HG02943 (cell line): ENCODE measurements around the gene AGPAT1.
"Not testable (repeated sequence)": the region's sequence is repeated elsewhere in the genome, so short reads cannot be mapped to it uniquely, and the experiment has no call there.

Experiments
- ATAC-seq: cut with Tn5 transposase; IDR thresholded peaks from one replicate; pipeline ENCODE4 v1.9.1; 2021; ENCODE audit warnings: mild to moderate bottlenecking, low read depth, moderate library complexity; ENCODE audit not compliant: unreplicated experiment

The AGPAT1 gene

GRCh38 chr6:32151181-32151862, 24.6 kb downstream of the AGPAT1 start:
- no peak for ATAC-seq

GRCh38 chr6:32149932-32150870, 25.7 kb downstream of the AGPAT1 start:
- no peak for ATAC-seq

GRCh38 chr6:32149092-32149755, 26.7 kb downstream of the AGPAT1 start:
- no peak for ATAC-seq

GRCh38 chr6:32148289-32149091, 27.4 kb downstream of the AGPAT1 start:
- no peak for ATAC-seq

- ATAC-seq, result no peak
These were observed 28.3 kb downstream of the AGPAT1 start for GRCh38 chr6:32147401-32148132.

- ATAC-seq, result no peak
These were observed 29.2 kb downstream of the AGPAT1 start for GRCh38 chr6:32146687-32147086.

- ATAC-seq, result no peak
These were observed 29.6 kb downstream of the AGPAT1 start for GRCh38 chr6:32146287-32146686.

- ATAC-seq, result not testable (repeated sequence)
These were observed 31.6 kb downstream of the AGPAT1 start for GRCh38 chr6:32144238-32144637.

- ATAC-seq, result no peak
These were observed 35.4 kb downstream of the AGPAT1 start for GRCh38 chr6:32140420-32141046.

- no peak for ATAC-seq
These were observed 36.3 kb downstream of the AGPAT1 start for GRCh38 chr6:32139590-32139989.

GRCh38 chr6:32137454-32137853, 38.4 kb downstream of the AGPAT1 start:
- ATAC-seq, result no peak

GRCh38 chr6:32133786-32134185, 42.1 kb downstream of the AGPAT1 start:
- ATAC-seq, result no peak

- no peak for ATAC-seq
These were observed 43.8 kb downstream of the AGPAT1 start for GRCh38 chr6:32132110-32132509.

- ATAC-seq, result no peak
These were observed 44.4 kb downstream of the AGPAT1 start for GRCh38 chr6:32131439-32131948.

- no peak for ATAC-seq
These were observed 46.4 kb downstream of the AGPAT1 start for GRCh38 chr6:32129297-32130088.

- no peak for ATAC-seq
These were observed 47.1 kb downstream of the AGPAT1 start for GRCh38 chr6:32128751-32129296.

- ATAC-seq, result peak; percentile 76
These were observed 47.9 kb downstream of the AGPAT1 start, which contains the start of gene ATF6B for GRCh38 chr6:32127717-32128592. Gene ATF6B, minus strand, starts transcription at chr6:32128246. Its CDS starts 39 bp downstream, at chr6:32128207.
